Tibial artery (tissue), 4 donors: ENCODE measurements around the gene GUCA2B.

Source experiments
- DNase-seq, 2 donors: peaks; one replicate each; pipeline ENCODE4 v3.0.0-alpha.2; 2019
- H3K27ac ChIP-seq, 2 donors: fragments of 200-600 bp; sonication (generic) in 1 of 2; 1 replicate in 1 of 2; 2 replicates in 1 of 2; pipeline ENCODE4 v1.5.1; 2018 to 2019; ENCODE audit warnings: mild to moderate bottlenecking in 1 of 2
- H3K27me3 ChIP-seq, 2 donors: fragments of 200-600 bp; sonication (generic) in 1 of 2; one replicate each; pipeline versions ENCODE4 v1.5.1 to v1.6.0; 2016 to 2019
- H3K36me3 ChIP-seq, 3 donors: fragments of 200-600 bp; sonication (generic) in 2 of 3; one replicate each; pipeline ENCODE4 v1.5.1; 2016 to 2019; ENCODE audit warnings: mild to moderate bottlenecking in 2 of 3
- H3K4me1 ChIP-seq, 4 donors: fragments of 200-600 bp; sonication (generic) in 2 of 4; 1 replicate in 3 of 4; 2 replicates in 1 of 4; pipeline ENCODE4 v1.5.1; 2016 to 2019
- H3K4me3 ChIP-seq, 2 donors: fragments of 200-600 bp; sonication (generic) in 1 of 2; 1 replicate in 1 of 2; 2 replicates in 1 of 2; pipeline ENCODE4 v1.5.1; 2018 to 2019; ENCODE audit warnings: mild to moderate bottlenecking in 2 of 2
- H3K9me3 ChIP-seq, 3 donors: fragments of 200-600 bp; sonication (generic) in 1 of 3; one replicate each; pipeline ENCODE4 v1.5.1; 2016 to 2019
- intact Hi-C: fragments of 100-400 bp; cut with DNase I; formaldehyde crosslinking; loops from one replicate; pipeline ENCODE4 v1.15.0; 2023; ENCODE audit warnings: low total_unique reads
- TF ChIP-seq, protein P1 (sequence below), 2 experiments: fragments of 200-600 bp in 1 of 2; fragments of 450-650 bp in 1 of 2; IDR thresholded peaks; one replicate each; pipeline ENCODE4 v1.5.1; 2017 to 2019; ENCODE audit warnings: antibody characterized with exemption in 2 of 2, mild to moderate bottlenecking in 1 of 2, moderate library complexity in 1 of 2

The GUCA2B gene

DNA sequence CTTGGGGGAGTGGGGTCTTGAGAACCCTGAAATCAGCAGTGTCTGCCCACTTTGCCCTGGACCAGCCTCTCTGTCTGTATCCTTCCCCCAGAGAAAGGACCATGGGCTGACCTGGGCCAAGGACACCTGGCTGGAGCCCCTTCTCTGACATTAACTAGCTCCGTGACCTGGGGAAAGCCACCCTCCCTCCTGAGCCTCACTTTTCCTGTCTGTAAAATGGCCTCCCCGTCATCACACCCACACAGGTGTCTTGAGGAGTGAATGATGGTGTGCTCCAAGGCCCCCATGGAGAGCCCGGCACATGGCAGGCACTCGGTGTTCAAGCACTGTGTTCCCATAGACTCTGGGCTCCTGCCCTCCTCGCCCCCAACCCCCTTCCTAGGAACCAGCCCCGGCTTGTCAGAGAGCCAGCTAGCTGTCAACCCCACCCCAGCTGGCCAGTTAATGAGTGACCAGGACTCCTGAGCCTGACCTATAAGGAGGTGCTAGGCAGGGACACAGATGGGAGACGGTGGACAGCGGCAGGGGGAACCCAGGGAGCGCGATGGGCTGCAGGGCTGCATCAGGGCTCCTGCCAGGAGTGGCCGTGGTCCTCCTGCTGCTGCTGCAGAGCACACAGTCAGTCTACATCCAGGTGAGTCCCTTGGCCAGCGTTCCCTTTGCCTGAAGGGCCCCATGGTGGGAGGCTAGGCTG is at the start of gene GUCA2B:
Gene GUCA2B, plus strand, starts transcription at position 504 of the 694 bp plus-strand sequence. Its CDS starts 41 bp downstream, at position 545.
- intact Hi-C loops, result no loop called here
- Histone ChIP-seq H3K27me3 (peaks cover 0 to 35% of the 10 kb centered on the region in 2 donors), H3K27ac (no peak within 1 kb of the TSS), H3K4me1 (no peaks in the 10 kb centered on the region), H3K36me3 (no peaks in the 10 kb centered on the region), H3K4me3 (no peak within 1 kb of the TSS), H3K9me3 (no peaks in the 10 kb centered on the region)
- no peak for DNase-seq
- TF ChIP-seq, protein P1, sequence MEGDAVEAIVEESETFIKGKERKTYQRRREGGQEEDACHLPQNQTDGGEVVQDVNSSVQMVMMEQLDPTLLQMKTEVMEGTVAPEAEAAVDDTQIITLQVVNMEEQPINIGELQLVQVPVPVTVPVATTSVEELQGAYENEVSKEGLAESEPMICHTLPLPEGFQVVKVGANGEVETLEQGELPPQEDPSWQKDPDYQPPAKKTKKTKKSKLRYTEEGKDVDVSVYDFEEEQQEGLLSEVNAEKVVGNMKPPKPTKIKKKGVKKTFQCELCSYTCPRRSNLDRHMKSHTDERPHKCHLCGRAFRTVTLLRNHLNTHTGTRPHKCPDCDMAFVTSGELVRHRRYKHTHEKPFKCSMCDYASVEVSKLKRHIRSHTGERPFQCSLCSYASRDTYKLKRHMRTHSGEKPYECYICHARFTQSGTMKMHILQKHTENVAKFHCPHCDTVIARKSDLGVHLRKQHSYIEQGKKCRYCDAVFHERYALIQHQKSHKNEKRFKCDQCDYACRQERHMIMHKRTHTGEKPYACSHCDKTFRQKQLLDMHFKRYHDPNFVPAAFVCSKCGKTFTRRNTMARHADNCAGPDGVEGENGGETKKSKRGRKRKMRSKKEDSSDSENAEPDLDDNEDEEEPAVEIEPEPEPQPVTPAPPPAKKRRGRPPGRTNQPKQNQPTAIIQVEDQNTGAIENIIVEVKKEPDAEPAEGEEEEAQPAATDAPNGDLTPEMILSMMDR (IDR thresholded peaks at IDR 0.05), result no peak

DNA sequence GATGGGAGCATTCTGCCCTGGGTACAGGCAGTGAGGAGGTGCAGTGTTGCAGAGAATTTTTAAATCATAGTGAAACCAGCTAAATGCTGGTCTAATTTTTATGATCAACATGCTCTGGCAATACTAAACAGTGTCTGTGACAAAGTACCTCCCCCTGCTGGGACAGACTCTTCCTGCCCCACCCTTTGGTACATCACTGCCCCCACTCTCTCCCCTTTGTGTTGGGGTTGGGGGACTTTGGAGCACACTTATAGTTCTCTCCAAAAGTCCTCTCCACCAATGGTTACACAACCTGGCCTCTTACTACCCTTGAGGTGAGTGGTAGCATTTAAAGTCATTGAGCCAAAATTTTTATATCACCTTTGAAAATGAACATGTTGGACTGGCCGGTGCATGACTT is 48.2 kb upstream of the GUCA2B start:
- Histone ChIP-seq H3K27me3 (peaks cover 0 to 3% of the 10 kb centered on the region in 2 donors), H3K4me3 (no peak overlapping the region), H3K27ac (no peak overlapping the region), H3K4me1 (no peaks in the 10 kb centered on the region), H3K36me3 (no peaks in the 10 kb centered on the region), H3K9me3 (no peaks in the 10 kb centered on the region)
- intact Hi-C loops, result no loop called here
- TF ChIP-seq, protein P1 (IDR thresholded peaks at IDR 0.05), result no peak
- DNase-seq, result no peak

DNA sequence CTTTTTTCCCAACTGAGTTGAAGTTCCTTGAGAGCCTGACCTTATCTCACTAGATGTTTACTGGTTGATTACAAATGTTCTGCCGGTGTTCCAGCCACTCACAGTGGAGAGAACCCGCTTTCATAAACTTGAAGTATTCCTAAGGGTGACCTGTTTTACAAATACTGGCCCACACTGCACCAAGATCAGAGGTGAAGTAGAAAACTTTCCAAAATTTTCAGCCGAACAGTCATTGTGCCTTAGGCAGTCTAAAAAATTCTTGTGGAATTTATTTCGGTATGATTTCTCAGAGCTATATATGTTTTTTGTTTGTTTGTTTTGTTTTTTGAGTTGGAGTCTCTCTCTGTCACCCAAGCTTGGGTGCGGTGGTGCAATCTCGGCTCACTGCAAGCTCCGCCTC is 44.9 kb upstream of the GUCA2B start:
- no peak overlapping the region for H3K27ac ChIP-seq
- no peak overlapping the region for H3K4me3 ChIP-seq
- no peaks in the 10 kb centered on the region for H3K4me1 ChIP-seq
- intact Hi-C loops, result no loop called here
- no peaks in the 10 kb centered on the region for H3K36me3 ChIP-seq
- DNase-seq, result no peak
- H3K27me3 ChIP-seq, result peaks cover 0 to 3% of the 10 kb centered on the region in 2 donors
- TF ChIP-seq, protein P1 (IDR thresholded peaks at IDR 0.05), result no peak
- no peaks in the 10 kb centered on the region for H3K9me3 ChIP-seq

DNA sequence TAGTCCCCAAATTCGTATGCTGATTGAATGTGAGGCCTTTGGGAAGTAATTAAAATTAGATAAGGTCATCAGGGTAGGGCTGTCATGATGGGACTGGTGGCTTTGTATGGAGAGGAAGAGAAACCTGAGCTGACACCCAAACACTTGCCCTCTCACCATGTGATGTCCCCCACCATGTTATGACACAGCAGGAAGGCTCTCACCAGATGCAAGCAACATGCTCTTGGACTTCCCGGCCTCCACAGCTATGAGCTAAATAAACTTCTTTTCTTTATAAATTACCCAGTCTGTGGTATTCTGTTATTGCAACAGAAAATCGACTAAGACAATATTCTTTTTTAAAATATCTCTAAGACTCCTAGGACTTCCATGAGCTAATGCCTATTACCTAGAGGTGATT is 43.6 kb upstream of the GUCA2B start:
- Histone ChIP-seq H3K27ac (no peak overlapping the region), H3K4me3 (no peak overlapping the region), H3K27me3 (no peaks in the 10 kb centered on the region), H3K4me1 (no peaks in the 10 kb centered on the region), H3K9me3 (no peaks in the 10 kb centered on the region), H3K36me3 (no peaks in the 10 kb centered on the region)
- TF ChIP-seq, protein P1 (IDR thresholded peaks at IDR 0.05), result no peak
- no peak for DNase-seq
- intact Hi-C loops, result no loop called here

DNA sequence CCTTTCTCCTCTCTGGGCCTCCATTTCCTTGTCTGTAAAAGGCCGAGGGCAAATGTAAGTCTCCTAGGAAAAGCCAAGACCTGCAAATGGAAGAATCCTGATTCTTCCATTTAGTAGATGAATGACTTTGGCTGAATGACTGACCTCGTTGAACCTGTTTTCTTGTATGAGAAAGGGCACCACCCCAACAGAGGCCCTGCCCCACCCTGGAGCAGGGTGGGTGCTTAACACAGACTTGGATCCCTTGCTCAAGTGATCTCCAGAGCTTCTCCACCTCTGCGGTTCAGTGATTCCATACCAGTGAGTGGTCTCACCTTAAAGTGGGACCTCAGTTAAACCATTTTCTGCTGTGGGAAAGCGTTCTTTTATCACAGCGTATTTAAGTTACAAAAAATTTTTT is 39.0 kb upstream of the GUCA2B start:
- intact Hi-C loops, result no loop called here
- no peaks in the 10 kb centered on the region for H3K36me3 ChIP-seq

More for the DNA sequence above, 39.0 kb upstream of the GUCA2B start:
- Histone ChIP-seq H3K9me3 (no peaks in the 10 kb centered on the region), H3K27ac (no peak overlapping the region), H3K4me3 (no peak overlapping the region), H3K27me3 (no peaks in the 10 kb centered on the region), H3K4me1 (no peaks in the 10 kb centered on the region)
- TF ChIP-seq, protein P1 (IDR thresholded peaks at IDR 0.05), result no peak
- DNase-seq, result no peak
